22Rv1 (cell line): Measurements from ENCODE around the gene DLG5.

Experiments
- CTCF ChIP-seq: fragments of 450-650 bp; IDR thresholded peaks from 2 replicates; pipeline ENCODE4 v1.5.1; 2017; ENCODE audit warnings: mild to moderate bottlenecking
- ZFX ChIP-seq: fragments of 450-650 bp; IDR thresholded peaks from 2 replicates; pipeline ENCODE4 v1.6.1; 2017; ENCODE audit warnings: antibody characterized with exemption, borderline replicate concordance

- TF ChIP-seq CTCF (no peak), ZFX (no peak)
Measured at GRCh38 chr10:77873536-77874380, 52.8 kb downstream of the DLG5 start.
